ENCODE measurements around the gene EZH2.

- no peak for TF ChIP-seq POLR2AphosphoS5 (IDR thresholded peaks at IDR 0.05; ENCODE audit: low read depth, low read length)
- TF ChIP-seq POLR2A (IDR thresholded peaks at IDR 0.05; ENCODE audit: low read depth, low read length): no peak
- TF ChIP-seq TAF1 (IDR thresholded peaks at IDR 0.05; ENCODE audit: low read depth, low read length): no peak
- no peak for TF ChIP-seq SPI1 (IDR thresholded peaks at IDR 0.05; ENCODE audit: low read depth, low read length)
- TF ChIP-seq PAX5 (IDR thresholded peaks at IDR 0.05; ENCODE audit: insufficient read depth, low read length, severe bottlenecking): no peak
- no peak for TF ChIP-seq POU2F2 (IDR thresholded peaks at IDR 0.05; ENCODE audit: low read depth, low read length)
Measured at GRCh38 chr7:148782757-148783456, 101.2 kb downstream of the EZH2 start.
